HL-60 (cell line): ENCODE results near the gene C9.

Source experiments
- DNase-seq, 2 experiments: peaks; one replicate each; pipeline ENCODE4 v3.0.0-alpha.2; 2010 to 2020; ENCODE audit warnings: low read depth in 1 of 2, low spot score in 1 of 2
- H3K27ac ChIP-seq: fragments of 250-450 bp; sonication (Bioruptor Pico); replicated peaks from 2 replicates; pipeline ENCODE4 v1.5.1; 2020; ENCODE audit warnings: mild to moderate bottlenecking, moderate library complexity
- H3K27me3 ChIP-seq: fragments of 250-450 bp; sonication (Bioruptor Pico); 2 replicates; pipeline ENCODE4 v1.5.1; 2021; ENCODE audit warnings: mild to moderate bottlenecking, moderate library complexity; ENCODE audit not compliant: insufficient read depth, poor library complexity, severe bottlenecking
- H3K4me3 ChIP-seq: replicated peaks from 2 replicates; pipeline ENCODE4 v1.5.1; 2011; ENCODE audit warnings: mild to moderate bottlenecking, control low read depth, low read length; ENCODE audit not compliant: insufficient read depth
- GABPA ChIP-seq: IDR thresholded peaks from 2 replicates; pipeline ENCODE4 v1.6.1; 2012; ENCODE audit warnings: low read depth
- POLR2AphosphoS5 ChIP-seq: IDR thresholded peaks from 2 replicates; pipeline ENCODE4 v1.6.1; 2012; ENCODE audit warnings: low read depth
- SPI1 ChIP-seq: IDR thresholded peaks from 2 replicates; pipeline ENCODE4 v1.6.1; 2012; ENCODE audit warnings: low read depth, mild to moderate bottlenecking, borderline replicate concordance
- TF ChIP-seq, protein P1 (sequence below): IDR thresholded peaks from one replicate; pipeline ENCODE4 v1.5.1; 2011; ENCODE audit warnings: low read length, control low read depth, inconsistent platforms; ENCODE audit not compliant: insufficient read depth
- TF ChIP-seq, protein P2 (sequence below): IDR thresholded peaks from 2 replicates; pipeline ENCODE4 v1.6.1; 2012; ENCODE audit warnings: low read depth; ENCODE audit not compliant: insufficient replicate concordance

Gene C9

DNA sequence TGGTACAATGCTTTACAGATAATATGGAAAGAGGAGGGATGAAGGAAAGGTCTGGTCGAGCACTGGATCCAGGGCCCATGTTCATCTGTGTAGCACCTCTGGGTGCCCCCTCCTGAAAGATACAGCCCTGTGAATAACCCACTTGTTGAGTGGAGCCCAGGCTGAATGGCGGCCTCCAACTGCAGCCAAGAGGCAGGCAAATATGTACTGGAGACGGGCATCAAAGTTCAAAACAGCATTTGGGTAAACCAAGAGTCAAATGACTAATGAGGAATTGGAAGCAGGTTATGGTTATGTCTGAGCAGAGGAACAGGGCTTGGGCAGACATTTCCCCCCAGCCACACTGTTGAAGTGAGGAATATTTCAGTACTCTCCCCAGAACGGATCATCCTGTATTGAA, 1.1 kb downstream of the C9 start:
- no peak for DNase-seq
- H3K27me3 ChIP-seq, result no peaks in the 10 kb centered on the region
- H3K4me3 ChIP-seq, result no peak overlapping the region
- no peak overlapping the region for H3K27ac ChIP-seq
- TF ChIP-seq, protein P1, sequence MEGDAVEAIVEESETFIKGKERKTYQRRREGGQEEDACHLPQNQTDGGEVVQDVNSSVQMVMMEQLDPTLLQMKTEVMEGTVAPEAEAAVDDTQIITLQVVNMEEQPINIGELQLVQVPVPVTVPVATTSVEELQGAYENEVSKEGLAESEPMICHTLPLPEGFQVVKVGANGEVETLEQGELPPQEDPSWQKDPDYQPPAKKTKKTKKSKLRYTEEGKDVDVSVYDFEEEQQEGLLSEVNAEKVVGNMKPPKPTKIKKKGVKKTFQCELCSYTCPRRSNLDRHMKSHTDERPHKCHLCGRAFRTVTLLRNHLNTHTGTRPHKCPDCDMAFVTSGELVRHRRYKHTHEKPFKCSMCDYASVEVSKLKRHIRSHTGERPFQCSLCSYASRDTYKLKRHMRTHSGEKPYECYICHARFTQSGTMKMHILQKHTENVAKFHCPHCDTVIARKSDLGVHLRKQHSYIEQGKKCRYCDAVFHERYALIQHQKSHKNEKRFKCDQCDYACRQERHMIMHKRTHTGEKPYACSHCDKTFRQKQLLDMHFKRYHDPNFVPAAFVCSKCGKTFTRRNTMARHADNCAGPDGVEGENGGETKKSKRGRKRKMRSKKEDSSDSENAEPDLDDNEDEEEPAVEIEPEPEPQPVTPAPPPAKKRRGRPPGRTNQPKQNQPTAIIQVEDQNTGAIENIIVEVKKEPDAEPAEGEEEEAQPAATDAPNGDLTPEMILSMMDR, result no peak
- TF ChIP-seq POLR2AphosphoS5 (no peak), SPI1 (no peak), GABPA (no peak)
- TF ChIP-seq, protein P2, sequence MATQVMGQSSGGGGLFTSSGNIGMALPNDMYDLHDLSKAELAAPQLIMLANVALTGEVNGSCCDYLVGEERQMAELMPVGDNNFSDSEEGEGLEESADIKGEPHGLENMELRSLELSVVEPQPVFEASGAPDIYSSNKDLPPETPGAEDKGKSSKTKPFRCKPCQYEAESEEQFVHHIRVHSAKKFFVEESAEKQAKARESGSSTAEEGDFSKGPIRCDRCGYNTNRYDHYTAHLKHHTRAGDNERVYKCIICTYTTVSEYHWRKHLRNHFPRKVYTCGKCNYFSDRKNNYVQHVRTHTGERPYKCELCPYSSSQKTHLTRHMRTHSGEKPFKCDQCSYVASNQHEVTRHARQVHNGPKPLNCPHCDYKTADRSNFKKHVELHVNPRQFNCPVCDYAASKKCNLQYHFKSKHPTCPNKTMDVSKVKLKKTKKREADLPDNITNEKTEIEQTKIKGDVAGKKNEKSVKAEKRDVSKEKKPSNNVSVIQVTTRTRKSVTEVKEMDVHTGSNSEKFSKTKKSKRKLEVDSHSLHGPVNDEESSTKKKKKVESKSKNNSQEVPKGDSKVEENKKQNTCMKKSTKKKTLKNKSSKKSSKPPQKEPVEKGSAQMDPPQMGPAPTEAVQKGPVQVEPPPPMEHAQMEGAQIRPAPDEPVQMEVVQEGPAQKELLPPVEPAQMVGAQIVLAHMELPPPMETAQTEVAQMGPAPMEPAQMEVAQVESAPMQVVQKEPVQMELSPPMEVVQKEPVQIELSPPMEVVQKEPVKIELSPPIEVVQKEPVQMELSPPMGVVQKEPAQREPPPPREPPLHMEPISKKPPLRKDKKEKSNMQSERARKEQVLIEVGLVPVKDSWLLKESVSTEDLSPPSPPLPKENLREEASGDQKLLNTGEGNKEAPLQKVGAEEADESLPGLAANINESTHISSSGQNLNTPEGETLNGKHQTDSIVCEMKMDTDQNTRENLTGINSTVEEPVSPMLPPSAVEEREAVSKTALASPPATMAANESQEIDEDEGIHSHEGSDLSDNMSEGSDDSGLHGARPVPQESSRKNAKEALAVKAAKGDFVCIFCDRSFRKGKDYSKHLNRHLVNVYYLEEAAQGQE, result no peak

DNA sequence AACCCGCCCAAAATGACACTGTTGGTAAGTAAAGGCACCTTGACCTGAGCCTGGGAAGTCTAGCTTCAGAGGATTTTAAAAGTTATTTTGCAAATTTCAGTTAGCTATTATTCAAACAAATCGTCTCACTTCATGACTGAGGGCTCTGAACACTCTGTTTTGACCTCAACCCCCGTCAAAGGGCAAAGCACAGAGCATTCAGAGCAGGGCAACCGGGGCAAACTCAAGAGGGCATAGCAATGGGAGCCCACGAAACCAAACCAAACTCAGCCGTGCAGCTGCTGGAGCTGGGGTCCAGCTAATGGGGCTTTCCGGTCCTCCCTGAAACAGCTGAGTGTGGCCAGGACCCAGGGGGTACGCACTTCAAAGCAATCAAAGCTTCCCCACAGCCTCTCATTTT, 1.6 kb downstream of the C9 start:
- no peak for TF ChIP-seq SPI1
- TF ChIP-seq, protein P1, result no peak
- TF ChIP-seq POLR2AphosphoS5, result no peak
- no peak for TF ChIP-seq GABPA
- TF ChIP-seq, protein P2, result no peak
- Histone ChIP-seq H3K27ac (no peak overlapping the region), H3K4me3 (no peak overlapping the region), H3K27me3 (no peaks in the 10 kb centered on the region)
- DNase-seq, result no peak

DNA sequence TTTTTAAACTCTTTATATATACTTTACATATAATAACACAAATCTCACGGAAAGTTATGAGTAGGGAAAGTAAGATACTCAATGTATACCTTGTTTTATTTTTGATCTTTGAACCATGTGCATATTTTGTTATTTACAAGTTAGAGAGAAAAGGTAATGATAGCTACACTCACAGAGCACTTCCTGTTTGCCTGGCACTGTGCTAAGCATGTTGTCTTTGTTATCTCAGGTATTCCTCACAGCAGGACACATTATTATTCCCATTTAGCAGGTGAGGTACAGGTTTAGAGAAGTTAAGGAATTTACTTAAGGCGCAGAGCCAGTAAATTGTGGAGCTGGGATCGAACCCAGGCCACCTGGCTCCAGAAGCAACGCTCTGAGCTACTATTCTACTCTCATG, 3.0 kb downstream of the C9 start:
- DNase-seq, result no peak
- H3K27me3 ChIP-seq, result no peaks in the 10 kb centered on the region
- no peak overlapping the region for H3K27ac ChIP-seq
- TF ChIP-seq, protein P1, result no peak
- TF ChIP-seq GABPA, result no peak
- TF ChIP-seq POLR2AphosphoS5, result no peak
- TF ChIP-seq, protein P2, result no peak
- TF ChIP-seq SPI1, result no peak
- H3K4me3 ChIP-seq, result no peak overlapping the region
